ACHN (cell line): Measurements from ENCODE around the gene HMGCS2.

Experiments used
- DNase-seq: peaks from one replicate; pipeline ENCODE4 v3.0.0-alpha.2; 2015
- in situ Hi-C: cut with HindIII; loops from 2 replicates; pipeline ENCODE4 v1.10.0; 2017; ENCODE audit warnings: low sequenced_read_pairs, low pct_ligation_motif_present, low pct_unique_long_range_greater_than_20kb

Gene HMGCS2

GRCh38 chr1:119738100-119738720, 30.5 kb downstream of the HMGCS2 start:
- in situ Hi-C loops, result no loop called here
- DNase-seq, result no peak

- DNase-seq, result no peak
- in situ Hi-C loops, result no loop called here
These were observed 31.5 kb downstream of the HMGCS2 start for GRCh38 chr1:119737040-119737682.

DNA sequence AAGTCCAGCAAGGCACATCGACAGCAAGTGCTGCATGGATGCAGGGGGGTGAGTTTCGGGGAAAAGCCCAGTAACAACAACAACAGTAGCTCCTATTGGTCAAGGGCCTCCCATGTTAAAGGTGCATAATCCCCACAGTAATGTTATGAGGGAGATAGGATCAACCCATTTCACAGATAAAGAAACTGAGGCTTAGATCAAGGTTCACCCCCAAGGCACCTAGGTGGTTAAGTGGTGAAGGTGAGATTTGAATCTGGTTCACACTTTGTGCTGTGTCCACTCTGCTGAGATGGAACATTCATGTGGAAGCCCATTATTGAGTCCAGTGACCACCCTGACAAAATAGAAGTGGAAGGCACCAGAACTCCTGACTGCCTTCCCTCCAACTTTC, 32.1 kb downstream of the HMGCS2 start:
- no peak for DNase-seq
- in situ Hi-C loops, result no loop called here

DNA sequence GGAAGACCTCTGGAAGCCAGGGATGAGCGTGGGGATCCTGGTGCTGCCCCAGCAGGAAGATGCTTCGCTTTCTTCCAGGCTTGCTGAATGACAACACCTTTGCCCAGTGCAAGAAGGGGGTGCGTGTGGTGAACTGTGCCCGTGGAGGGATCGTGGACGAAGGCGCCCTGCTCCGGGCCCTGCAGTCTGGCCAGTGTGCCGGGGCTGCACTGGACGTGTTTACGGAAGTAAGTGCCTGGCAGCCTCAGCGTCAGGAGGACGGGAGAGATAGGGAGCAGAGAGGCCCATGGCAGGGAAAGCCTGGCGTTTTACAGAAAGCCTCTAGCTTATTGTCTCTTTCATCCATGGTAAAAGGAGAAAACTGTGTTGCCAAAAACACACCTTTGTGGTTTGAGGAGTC, 33.5 kb downstream of the HMGCS2 start:
- in situ Hi-C loops, result no loop called here
- DNase-seq, result no peak

- no peak for DNase-seq
- in situ Hi-C loops, result no loop called here
These were observed 35.0 kb downstream of the HMGCS2 start for GRCh38 chr1:119733754-119734153.

GRCh38 chr1:119732465-119733168, 36.1 kb downstream of the HMGCS2 start:
- DNase-seq, result no peak
- in situ Hi-C loops, result no loop called here

DNA sequence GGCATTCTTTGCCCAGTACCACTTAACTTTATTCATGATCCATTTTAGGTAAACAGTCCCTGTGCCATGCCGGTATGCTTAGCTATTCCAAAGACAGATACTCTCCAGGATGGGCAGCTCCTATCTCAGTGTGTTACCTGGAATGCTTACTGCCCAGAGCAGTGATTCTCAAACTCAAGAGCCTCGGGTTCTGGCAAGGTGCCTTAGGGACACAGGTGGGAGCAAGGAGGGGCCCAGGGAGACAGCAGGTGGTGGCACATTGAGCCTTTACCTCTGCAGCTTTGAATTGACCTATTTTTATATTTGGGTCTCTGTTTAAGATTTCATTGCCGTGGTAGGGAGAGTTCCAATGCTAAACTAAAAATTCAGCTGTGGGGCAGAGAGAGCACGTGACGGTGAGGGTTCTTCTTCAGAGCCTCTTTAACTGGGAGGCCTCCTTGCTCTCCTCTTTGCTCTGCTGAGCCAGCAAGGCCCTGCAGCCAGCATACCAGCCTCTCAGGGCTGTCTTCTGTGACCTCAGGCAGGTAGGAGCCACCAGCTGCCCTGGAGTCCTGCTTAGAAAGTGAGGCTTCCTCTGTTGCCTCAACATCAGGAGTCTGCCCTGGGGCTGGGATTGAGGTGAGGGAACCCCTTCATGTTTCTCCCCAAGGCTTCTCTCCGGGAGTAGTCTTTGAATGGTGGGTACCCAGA, 36.8 kb downstream of the HMGCS2 start:
- in situ Hi-C loops, result no loop called here
- no peak for DNase-seq

GRCh38 chr1:119731060-119731459, 37.6 kb downstream of the HMGCS2 start:
- DNase-seq, result no peak
- in situ Hi-C loops, result no loop called here

DNA sequence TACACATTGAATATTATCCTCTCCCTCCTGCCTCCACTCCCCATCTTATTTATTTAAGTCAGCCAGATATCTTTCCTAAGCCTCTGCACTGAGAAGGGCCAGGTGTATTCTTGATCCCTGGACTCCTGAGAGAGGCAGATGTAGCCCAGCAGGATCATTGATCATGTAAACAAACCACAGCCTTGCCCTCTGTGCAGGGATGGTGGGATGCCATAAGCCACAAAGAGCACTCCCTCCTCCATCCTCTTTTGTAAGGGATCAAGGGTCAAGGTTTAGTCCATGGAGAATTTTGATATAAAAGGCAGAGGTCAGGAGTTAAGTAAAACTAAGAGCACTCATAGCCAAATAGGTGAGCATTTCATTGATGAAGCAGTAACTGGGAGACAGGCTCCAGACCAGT, 39.7 kb downstream of the HMGCS2 start:
- DNase-seq, result no peak
- in situ Hi-C loops, result no loop called here

GRCh38 chr1:119727991-119728390, 40.7 kb downstream of the HMGCS2 start:
- DNase-seq, result no peak
- in situ Hi-C loops, result no loop called here

DNA sequence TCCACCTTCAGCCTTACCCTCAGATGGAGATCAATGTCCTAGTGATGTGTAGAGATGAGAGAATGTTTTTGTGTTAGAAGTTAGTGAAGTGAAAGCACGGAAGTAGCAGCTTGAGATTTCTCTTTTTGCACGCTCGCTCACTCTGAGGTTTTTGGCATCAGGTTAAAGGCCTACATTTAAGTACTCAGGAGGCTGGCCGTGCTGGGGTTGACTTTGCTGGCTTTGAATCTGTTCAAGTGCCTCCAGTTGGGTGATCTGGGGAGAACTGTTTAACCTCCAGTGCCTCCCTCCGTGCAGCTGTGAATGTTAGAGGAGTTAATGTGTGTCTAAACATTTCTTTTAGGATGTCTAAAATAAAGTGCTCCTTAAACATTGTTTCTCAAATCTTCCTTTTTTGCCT, 43.1 kb downstream of the HMGCS2 start:
- in situ Hi-C loops, result no loop called here
- DNase-seq, result no peak

DNA sequence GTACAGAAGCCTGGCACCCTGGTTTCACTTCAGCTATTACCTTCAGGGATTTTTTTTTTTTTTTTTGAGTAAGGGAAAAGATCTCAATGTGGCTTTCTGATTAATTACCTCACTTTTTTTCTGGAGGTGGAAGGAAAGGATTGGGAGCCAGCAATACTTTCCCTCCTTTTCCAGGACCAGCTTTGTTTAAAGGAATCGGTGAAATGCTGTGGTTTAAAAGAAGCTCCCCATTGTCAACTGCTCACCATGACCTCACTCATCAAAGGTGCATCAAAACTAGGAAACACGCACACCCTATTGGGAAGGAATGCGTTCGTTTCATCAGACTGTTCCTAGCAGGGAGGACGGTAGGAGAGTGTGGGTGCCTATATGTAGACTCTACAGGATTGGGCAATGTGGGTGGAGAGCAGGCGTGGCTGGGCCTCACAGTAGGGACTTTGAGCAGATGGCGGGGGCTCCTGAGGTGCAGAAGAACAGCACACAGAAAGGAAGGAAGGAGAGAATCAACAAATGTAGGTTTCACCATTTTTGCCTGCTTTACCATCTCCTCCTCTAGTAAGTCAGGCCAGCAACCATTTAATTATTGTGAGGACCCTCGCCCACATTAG, 44.0 kb downstream of the HMGCS2 start:
- in situ Hi-C loops, result no loop called here
- no peak for DNase-seq

- no peak for DNase-seq
- in situ Hi-C loops, result no loop called here
These were observed 46.8 kb downstream of the HMGCS2 start for GRCh38 chr1:119721896-119722295.

GRCh38 chr1:119720866-119721440, 47.8 kb downstream of the HMGCS2 start:
- in situ Hi-C loops, result no loop called here
- no peak for DNase-seq

DNA sequence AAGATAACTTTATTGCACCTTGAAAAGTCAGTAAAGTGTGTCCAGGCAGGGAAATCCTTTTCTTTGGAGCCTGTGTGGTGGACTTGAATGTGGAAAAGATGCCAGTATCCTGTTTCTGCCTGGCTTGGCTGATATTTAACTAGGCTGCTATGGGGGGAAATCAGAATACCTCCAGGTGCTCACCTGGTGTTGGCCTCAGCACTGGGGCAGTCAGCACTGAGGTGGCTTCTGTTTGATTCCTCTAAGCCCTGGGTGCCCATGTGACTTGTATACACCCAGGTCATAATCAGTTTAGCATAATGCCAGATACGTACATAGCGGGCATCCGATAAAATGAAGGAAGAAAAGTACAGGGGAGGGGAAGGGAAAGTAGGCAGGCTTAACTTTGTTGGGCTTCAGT, 49.7 kb downstream of the HMGCS2 start:
- no peak for DNase-seq
- in situ Hi-C loops, result no loop called here

DNA sequence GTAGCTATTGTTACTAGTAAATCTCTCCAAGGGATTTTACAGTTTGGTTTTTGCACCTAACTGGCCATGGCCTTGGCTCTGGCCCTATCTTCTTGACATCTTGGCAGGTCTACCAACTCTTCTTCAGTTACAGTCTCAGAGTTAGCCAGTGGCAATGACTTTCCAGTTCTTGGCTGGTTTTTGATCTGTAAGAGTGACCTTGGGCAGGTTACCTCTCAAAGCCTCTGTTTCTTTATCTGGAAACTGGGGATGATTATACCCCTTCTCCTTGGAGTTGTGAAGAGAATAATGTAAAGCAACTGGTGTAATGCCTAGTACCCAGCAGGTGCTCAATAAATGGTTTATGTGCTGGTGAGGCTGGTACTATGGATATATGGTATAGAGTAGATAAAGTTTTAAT, 50.3 kb downstream of the HMGCS2 start:
- no peak for DNase-seq
- in situ Hi-C loops, result no loop called here

DNA sequence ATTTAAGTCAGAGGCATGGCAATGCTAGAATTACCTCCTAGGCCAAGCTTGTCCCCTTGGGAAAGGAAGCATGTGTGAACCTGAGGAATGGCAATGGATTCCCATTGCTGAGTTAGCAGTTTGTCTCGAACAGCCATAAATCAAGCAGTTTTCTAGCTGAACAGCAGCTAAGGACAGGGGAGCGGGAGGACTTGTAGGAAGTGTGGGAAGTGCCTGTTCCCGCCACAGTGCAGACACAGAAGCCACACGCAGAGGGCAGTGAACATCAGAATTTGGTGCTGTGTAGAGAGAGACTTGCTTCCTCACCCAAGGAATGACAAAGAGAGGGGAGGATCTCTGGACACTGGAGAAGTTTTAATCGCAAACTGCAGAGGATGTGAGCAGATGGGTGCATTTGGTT, 53.2 kb downstream of the HMGCS2 start:
- in situ Hi-C loops, result no loop called here
- DNase-seq, result no peak

DNA sequence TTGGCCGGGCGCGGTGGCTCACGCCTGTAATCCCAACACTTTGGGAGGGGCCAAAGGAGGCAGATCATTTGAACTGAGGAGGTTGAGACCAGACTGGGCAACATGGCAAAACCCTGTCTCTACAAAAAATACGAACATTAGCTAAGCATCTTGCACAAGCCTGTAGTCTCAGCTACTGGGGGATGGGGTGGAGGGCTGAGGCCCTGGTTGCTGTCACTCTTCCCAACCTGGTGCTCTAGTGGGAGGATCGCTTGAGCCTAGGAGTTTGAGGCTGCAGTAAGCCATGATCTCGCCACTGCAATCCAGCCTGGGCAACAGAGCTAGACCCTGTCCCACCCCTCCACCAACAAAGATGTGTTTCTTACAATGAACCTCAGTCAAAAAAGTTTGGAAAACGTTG, 54.1 kb downstream of the HMGCS2 start:
- no peak for DNase-seq
- in situ Hi-C loops, result no loop called here
